ENCODE results near the gene GRHL1.
A peak's percentile ranks its signal among the peaks of the same experiment; 100 is the strongest.
"Not testable (repeated sequence)": the region's sequence is repeated elsewhere in the genome, so short reads cannot be mapped to it uniquely, and the experiment has no call there.

Gene GRHL1

DNA sequence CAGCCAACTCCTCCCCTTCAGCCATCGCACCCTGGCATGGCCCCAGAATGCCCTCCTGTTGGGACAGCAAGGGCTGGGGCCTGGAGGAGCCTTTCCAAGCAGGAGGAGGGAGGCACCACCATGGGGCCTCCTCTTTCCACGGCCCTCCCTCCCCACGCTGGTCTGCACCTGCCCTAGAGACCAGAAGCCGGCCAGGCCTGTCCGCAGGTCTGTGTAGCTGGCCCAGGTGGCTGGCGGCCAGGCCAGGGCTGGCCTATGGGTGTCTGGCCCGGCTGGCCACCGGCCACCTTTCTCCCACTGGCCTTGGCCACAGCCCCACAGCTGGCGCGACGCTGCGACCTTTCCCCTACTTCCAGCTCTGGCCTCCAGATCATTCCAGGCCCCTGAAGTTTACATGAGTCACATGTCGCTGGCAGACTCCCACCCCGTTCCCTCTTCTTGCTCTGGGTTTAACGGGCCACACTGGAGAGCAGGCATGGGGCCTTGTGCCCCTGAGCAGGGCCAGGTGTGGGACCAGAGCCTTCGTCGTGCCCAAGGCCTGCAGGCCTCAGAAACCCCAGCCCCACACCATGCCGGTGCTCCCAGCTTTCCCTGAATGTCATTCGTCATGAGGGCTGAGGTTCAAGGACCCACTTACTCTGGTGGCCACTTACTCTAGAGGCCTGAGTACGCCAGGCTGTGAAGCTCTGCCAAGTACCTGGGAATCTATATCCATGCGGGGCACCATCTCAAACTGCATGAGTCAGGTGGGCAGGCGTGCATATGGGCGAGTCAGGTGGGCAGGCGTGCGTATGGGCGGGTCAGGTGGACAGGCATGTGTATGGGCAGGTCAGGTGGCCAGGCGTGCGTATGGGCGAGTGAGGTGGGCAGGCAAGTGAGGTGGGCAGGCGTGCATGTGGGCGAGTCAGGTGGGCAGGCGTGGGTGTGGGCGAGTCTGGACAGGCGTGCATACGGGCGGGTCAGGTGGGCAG, 58.6 kb downstream of the GRHL1 start:
- peak; percentile 38 for DNase-seq (ENCODE audit: low read depth)

DNA sequence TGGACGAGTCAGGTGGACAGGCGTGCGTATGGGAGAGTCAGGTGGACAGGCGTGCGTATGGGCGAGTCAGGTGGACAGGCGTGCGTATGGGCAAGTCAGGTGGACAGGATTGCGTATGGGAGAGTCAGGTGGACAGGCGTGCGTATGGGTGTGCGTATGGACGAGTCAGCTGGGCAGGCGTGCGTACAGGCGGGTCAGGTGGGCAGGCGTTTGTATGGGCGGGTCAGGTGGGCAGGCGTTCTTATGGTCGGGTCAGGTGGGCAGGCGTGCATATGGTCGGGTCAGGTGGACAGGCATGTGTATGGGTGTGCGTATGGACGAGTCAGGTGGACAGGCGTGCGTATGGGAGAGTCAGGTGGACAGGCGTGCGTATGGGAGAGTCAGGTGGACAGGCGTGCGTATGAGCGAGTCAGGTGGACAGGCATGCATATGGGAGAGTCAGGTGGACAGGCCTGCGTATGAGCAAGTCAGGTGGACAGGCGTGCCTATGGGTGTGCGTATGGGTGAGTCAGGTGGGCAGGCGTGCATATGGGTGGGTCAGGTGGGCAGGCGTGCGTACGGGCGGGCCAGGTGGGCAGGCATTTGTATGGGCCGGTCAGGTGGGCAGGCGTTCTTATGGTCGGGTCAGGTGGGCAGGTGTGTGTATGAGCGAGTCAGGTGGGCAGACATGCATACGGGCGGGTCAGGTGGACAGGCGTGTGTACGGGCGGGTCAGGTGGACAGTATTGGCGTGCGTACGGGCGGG, 59.5 kb downstream of the GRHL1 start:
- not testable (repeated sequence) for DNase-seq (ENCODE audit: low read depth)

DNA sequence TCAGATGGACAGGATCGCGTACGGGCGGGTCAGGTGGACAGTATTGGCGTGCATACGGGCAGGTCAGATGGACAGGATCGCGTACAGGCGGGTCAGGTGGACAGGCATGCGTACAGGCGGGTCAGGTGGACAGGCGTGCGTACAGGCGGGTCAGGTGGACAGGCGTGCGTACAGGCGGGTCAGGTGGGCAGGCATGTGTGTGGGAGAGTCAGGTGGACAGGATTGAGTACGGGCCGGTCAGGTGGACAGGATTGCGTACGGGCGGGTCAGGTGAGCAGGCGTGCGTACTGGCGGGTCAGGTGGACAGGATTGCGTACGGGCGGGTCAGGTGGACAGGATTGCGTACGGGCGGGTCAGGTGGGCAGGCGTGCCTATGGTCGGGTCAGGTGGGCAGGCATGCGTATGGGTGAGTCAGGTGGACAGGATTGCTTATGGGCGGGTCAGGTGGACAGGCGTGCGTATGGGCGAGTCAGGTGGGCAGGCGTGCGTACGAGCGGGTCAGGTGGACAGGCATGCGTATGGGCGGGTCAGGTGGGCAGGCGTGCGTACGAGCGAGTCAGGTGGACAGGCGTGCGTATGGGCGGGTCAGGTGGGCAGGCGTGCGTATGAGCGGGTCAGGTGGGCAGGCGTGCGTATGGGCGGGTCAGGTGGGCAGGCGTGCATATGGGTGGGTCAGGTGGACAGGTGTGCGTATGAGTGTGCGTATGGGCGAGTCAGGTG, 60.3 kb downstream of the GRHL1 start:
- DNase-seq (ENCODE audit: low read depth) = not testable (repeated sequence)

DNA sequence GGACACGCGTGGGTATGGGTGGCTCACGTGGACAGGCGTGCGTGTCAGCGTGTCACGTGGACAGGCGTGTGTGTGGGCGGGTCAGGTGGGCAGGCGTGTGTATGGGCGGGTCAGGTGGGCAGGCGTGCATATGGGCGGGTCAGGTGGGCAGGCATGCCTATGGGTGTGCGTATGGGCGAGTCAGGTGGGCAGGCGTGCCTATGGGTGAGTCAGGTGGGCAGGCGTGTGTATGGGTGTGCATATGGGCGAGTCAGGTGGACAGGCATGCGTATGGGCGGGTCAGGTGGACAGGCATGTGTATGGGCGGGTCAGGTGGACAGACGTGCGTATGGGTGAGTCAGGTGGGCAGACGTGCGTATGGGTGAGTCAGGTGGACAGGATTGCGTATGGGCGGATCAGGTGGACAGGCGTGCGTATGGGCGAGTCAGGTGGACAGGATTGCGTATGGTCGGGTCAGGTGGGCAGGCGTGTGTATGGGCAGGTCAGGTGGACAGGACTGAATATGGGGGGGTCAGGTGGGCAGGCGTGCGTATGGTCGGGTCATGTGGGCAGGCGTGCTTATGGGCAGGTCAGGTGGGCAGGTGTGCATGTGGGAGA, 61.0 kb downstream of the GRHL1 start:
- DNase-seq (ENCODE audit: low read depth) = not testable (repeated sequence)

DNA sequence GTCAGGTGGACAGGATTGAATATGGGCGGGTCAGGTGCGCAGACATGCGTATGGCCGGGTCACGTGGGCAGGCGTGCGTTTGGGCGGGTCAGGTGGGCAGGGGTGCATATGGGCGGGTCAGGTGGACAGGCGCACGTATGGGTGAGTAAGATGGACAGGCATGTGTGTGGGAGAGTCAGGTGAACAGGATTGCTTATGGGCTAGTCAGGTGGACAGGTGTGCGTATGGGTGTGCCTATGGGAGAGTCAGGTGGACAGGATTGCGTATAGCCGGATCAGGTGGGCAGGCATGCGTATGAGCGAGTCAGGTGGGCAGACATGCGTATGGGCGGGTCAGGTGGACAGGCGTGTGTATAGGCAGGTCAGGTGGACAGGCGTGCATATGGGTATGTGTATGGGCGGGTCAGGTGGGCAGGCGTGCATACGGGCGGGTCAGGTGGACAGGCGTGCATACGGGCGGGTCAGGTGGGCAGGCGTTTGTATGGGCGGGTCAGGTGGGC, 61.5 kb downstream of the GRHL1 start:
- no peak for DNase-seq (ENCODE audit: low read depth)

DNA sequence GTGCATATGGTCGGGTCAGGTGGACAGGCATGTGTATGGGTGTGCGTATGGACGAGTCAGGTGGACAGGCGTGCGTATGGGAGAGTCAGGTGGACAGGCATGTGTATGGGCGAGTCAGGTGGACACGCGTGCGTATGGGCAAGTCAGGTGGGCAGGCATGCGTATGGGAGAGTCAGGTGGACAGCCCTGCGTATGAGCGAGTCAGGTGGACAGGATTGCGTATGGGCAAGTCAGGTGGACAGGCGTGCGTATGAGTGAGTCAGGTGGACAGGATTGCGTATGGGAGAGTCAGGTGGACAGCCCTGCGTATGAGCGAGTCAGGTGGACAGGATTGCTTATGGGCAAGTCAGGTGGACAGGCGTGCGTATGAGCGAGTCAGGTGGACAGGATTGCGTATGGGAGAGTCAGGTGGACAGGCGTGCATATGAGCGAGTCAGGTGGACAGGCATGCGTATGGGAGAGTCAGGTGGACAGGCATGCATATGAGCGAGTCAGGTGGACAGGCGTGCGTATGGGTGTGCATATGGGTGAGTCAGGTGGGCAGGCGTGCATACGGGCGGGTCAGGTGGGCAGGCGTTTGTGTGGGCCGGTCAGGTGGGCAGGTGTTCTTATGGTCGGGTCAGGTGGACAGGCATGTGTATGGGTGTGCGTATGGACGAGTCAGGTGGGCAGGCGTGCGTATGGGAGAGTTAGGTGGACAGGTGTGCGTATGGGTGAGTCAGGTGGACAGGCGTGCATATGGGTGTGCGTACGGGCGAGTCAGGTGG, 62.3 kb downstream of the GRHL1 start:
- DNase-seq (ENCODE audit: low read depth) = not testable (repeated sequence)

DNA sequence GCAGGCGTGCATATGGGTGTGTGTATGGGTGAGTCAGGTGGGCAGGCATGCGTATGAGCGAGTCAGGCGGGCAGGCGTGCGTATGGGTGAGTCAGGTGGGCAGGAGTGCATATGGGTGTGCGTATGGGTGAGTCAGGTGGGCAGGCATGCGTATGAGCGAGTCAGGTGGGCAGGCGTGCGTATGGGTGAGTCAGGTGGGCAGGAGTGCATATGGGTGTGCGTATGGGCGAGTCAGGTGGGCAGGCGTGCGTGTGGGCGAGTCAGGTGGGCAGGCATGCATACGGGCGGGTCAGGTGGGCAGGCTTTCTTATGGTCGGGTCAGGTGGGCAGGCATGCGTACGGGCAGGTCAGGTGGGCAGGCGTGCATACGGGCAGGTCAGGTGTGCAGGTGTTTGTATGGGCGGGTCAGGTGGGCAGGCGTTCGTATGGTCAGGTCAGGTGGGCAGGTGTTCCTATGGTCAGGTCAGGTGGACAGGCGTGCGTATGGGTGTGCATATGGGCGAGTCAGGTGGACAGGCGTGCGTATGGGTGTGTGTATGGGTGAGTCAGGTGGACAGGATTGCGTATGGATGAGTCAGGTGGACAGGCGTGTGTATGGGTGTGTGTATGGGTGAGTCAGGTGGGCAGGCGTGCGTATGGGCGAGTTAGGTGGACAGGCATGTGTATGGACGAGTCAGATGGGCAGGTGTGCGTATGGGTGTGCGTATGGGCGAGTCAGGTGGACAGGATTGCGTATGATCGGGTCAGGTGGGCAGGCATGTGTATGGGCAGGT, 63.1 kb downstream of the GRHL1 start:
- DNase-seq (ENCODE audit: low read depth) = no peak

DNA sequence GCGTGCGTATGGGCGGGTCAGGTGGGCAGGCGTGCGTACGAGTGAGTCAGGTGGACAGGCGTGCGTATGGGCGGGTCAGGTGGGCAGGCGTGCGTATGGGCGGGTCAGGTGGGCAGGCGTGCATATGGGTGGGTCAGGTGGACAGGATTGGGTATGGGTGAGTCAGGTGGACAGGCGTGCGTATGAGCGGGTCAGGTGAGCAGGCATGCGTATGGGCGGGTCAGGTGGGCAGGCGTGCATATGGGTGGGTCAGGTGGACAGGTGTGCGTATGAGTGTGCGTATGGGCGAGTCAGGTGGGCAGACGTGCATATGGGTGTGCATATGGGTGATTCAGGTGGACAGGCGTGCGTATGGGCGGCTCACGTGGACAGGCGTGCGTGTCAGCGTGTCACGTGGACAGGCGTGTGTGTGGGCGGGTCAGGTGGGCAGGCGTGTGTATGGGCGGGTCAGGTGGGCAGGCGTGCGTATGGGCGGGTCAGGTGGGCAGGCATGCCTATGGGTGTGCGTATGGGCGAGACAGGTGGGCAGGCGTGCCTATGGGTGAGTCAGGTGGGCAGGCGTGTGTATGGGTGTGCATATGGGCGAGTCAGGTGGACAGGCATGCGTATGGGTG, 64.0 kb downstream of the GRHL1 start:
- DNase-seq (ENCODE audit: low read depth) = not testable (repeated sequence)

DNA sequence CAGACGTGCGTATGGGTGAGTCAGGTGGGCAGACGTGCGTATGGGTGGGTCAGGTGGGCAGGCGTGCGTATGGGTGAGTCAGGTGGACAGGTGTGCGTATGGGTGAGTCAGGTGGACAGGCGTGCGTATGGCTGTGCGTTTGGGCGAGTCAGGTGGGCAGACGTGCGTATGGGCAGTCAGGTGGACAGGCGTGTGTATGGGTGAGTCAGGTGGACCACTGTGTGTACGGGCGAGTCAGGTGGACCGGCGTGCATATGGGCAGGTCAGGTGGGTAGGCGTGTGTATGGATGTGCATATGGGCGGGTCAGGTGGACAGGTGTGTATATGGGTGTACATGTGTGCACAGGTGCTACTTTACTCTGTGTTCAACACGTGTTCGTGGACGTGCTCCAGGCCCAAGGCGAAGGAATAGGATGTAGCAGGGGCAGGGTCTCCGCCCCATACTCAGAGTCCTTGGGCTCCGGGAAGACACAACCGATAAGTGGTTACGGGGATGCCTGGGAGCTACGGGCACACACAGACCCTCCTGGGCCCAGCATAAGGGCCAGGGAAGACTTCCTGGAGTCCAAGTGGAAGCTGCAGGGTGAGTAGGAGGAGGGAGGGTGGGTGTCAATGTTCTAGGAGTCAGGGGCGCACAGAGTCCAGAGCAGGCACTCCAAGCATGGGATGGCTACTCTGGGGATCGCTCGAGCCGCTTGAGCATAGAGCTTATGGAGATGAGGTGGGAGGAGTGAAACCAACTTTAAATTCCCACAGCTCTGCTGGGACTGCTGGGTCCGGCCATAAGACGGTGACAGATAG, 64.7 kb downstream of the GRHL1 start:
- no peak for DNase-seq (ENCODE audit: low read depth)

DNA sequence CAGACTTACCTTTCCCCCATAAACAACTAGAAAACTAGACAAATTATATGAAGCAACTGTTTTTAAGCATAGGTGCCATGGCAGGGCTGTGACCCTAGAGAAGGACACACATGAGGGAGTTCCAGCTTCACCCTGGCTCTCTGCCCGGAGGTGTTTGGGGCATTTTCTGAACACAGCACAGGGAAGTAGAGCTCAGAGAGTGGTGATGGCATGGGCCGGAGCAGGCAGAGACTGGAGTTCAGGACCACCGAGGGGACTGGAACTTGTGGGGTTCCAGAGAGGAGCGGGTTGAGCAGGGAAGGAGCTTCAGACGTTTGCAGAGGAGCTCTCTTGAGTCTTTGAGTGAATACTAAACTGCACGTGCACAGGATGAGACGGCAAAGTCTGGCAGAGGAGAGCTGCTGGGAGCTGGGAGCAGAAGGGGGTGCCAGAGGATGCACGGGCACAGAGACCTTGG, 65.3 kb downstream of the GRHL1 start:
- no peak for DNase-seq (ENCODE audit: low read depth)

DNA sequence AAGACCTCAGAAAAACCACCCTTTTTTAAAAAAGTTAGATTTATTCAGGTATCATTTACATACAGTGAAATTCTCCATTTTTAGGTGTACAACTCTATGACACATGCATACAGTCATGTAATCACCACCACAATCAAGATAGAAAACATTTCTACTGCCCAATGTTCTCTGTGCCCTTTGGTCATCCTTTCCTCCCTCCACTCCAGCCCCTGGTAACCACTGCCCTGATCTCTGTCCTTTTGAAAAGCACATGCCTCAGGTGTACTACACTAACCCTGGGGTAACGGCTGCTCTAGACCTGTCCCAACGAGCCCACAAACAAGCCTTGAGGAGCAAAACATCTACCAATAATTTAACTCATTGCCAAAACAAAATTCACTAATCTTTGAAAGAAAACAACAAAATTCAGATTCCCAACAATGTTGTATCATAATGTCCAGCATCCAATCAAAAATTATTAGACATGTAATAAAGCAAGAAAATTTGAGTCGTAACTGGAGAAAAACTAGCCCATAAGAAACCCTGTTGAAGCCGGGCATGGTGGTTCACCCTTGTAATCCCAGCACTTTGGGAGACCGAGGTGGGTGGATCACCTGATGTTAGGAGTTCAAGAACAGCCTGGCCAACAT, 65.9 kb downstream of the GRHL1 start:
- no peak for DNase-seq (ENCODE audit: low read depth)

DNA sequence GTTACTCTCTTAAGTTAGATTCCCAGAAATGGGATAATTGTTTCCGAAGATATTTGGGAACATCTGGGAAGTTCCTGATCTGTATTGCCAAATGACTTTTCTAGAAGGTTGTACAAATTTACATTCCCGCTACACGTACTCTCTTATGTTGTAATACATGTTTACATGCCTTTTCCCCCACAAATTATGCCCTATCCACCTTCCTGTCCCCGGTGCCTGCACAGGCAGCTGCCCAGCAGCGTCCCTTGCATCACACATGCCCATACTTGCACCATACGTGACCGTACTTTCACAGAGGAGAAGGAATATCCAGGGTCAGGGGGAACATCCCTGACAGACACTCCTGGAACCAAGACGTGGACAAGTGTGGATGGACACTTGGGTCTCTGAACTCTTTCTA, 67.7 kb downstream of the GRHL1 start:
- no peak for DNase-seq (ENCODE audit: low read depth)

DNA sequence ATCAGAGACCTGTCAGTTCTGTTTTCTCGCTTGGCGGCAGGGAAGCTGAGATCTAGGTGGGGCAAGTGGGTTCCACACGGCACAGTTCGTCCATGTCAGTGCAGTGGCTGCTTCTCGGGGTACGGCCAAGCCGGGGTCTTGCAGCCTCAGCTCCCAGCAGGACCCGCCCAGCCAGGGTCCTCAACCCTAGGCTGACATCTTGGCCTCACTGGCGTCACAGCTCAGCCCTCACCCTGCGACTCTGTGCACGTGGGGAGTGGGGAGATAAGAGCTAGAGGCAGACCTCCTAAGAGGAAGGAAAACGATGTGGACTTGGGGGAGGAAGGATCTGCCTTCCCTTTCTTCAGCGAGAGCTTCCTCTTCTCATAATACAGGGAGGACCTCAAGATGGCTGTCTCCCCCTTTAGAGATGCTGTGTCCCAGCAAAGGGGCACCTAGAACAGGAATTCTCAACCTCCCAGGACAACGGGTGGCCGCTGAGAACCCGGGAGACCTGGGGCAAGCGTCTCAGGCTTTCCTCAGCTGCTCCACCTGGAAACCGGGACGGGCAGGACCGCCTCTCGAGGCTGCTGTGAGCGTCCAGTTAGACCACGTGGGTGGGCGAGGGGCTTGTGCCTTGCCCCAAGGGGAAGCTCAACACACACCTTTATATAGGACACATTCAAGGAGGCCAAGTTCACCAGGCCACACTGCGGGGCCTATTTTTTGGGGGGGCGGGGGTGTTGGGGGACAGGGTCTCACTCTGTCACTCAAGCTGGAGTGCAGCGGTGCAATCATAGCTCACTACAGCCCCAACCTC, 68.3 kb downstream of the GRHL1 start:
- DNase-seq (ENCODE audit: low read depth) = no peak

DNA sequence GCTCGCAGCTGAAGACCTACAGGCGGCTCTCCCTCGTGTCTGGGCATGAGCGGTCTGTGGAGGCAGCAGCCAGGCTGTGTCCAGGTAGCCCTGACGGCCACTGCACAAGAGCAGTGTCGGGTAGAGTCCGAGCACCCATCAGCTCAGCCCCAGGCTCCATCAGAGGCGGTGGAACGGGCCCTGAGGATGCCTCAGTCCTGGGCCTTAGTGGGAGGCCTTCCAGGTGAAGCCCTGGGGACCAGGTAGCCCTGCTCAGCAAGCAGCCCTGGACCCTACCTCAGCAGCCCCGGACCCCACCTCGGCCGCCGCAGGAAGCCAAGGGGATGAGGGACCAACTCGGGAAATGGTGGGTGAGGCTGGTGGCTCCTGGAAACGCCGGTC, 70.5 kb downstream of the GRHL1 start:
- DNase-seq (ENCODE audit: low read depth) = no peak

DNA sequence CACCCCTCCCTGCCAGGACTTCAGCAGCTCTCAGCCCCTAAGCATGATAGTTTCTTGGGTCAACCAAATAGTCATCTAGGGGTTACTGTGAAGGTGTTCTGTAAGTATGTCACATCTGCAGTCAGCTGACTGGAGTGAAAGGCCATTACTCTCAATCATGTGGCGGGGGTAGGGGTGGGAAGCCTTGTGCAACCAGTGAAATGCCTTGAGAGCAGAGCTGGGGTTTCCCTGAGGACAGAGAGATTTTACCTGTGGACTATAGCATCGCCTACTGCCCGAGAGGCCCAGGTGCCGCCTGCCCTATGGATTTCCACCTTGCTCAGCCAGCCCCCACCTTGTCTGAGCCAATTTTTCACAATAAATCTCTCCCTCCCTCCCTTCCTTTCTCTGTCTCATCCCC, 71.0 kb downstream of the GRHL1 start:
- no peak for DNase-seq (ENCODE audit: low read depth)

DNA sequence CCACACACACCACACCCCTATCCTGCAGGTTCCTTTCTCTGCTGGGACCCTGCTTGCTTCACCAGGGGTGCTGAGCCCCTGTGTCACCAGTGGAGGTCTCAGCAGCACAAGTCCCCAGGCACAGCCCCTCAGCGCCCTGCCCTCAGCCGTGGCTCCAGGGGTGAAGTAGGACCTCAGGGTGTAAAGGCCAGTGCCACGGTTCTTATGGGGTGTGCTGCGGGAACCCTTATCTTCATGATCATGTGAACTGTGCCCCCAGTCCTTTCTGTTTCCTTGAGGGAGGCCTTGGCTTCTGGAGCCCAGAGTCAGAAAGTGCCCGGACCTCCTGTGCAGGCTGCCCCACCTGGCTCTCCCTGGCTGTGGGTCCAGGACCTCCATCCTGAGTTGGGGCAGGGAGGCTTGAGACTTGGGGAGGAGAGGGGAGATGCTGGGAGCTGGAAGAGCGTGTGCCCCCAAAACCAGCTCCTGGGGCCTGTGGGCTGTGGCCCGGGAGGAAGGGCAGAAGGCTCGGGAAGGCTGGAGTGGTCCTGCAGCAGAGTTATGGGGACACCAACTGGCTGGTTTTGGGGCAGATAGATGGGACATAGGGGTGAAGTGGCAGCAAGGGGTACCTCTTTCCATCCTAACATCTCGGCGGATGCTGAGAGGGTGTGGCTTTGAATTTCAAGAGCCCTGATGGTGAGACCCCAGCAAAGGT, 71.6 kb downstream of the GRHL1 start:
- no peak for DNase-seq (ENCODE audit: low read depth)

All from ELR (cell line).